Left ventricle myocardium inferior (tissue), 1 donor: ENCODE data around the gene STYK1. TPM values are rescaled to one million over a fixed set of nuclear protein-coding genes. Genes with fewer than 3 reads are reported as not detected.

Source experiments
- DNase-seq: peaks from one replicate; pipeline ENCODE4 v3.0.0-alpha.2; 2020
- H3K27ac ChIP-seq: fragments of 200-600 bp; replicated peaks from 2 replicates; pipeline ENCODE4 v1.8.0; 2021
- H3K27me3 ChIP-seq: fragments of 200-600 bp; 2 replicates; pipeline ENCODE4 v1.8.0; 2021; ENCODE audit warnings: low read depth
- H3K36me3 ChIP-seq: fragments of 200-600 bp; 2 replicates; pipeline ENCODE4 v1.8.0; 2021
- H3K4me1 ChIP-seq: fragments of 200-600 bp; 2 replicates; pipeline ENCODE4 v1.8.0; 2021
- H3K4me3 ChIP-seq: fragments of 200-600 bp; 2 replicates; pipeline ENCODE4 v1.8.0; 2021; ENCODE audit warnings: mild to moderate bottlenecking, moderate library complexity
- H3K9me3 ChIP-seq: fragments of 200-600 bp; replicated peaks from 2 replicates; pipeline ENCODE4 v1.8.0; 2021
- intact Hi-C: fragments of 100-400 bp; cut with micrococcal nuclease; formaldehyde crosslinking; loops from one replicate; pipeline ENCODE4 v1.11.0; 2022
- total RNA-seq: library from RNA; stranded (reverse); fragmentation: NEBNext Ultra II Directional; extraction: Animal tissue kit (Norgen Biotek cat#: 25700); gene quantifications from one replicate; pipeline ENCODE4 v1.2.1, GENCODE V29; 2021
- TF ChIP-seq, protein P1 (sequence below): fragments of 200-600 bp; IDR thresholded peaks from 2 replicates; pipeline ENCODE4 v1.8.0; 2021; ENCODE audit warnings: antibody characterized with exemption, mild to moderate bottlenecking, borderline replicate concordance
- donor health status: DM: no; HTN: yes; CAD: no; lungs with severe emphysema.

Gene STYK1
- total RNA-seq, 1 donor from 2014 or later, result not detected

DNA sequence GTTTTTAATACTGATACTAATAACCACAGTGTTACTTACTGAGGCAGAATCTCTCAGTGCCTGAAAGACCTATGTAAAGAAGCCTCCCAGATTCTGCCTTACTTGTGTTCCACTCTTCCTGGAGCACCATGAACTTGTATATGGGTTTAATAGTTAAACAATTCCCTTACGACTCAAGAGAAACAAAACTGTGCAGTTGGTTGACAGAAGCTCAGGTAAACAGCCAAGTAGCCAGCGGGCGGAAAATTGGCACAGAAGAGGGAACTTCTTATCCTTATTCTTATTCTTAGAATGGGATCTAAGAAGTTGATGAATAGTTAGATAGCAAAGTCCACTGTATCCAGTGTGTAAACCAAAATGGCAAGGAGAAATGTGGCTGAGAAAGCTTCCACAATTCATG lies 37.7 kb downstream of the STYK1 start:
- Histone ChIP-seq H3K4me3 (no peak overlapping the region), H3K36me3 (no peaks in the 10 kb centered on the region), H3K27me3 (no peaks in the 10 kb centered on the region), H3K27ac (no peak overlapping the region), H3K9me3 (no peaks in the 10 kb centered on the region), H3K4me1 (no peaks in the 10 kb centered on the region)
- DNase-seq, result no peak
- TF ChIP-seq, protein P1, sequence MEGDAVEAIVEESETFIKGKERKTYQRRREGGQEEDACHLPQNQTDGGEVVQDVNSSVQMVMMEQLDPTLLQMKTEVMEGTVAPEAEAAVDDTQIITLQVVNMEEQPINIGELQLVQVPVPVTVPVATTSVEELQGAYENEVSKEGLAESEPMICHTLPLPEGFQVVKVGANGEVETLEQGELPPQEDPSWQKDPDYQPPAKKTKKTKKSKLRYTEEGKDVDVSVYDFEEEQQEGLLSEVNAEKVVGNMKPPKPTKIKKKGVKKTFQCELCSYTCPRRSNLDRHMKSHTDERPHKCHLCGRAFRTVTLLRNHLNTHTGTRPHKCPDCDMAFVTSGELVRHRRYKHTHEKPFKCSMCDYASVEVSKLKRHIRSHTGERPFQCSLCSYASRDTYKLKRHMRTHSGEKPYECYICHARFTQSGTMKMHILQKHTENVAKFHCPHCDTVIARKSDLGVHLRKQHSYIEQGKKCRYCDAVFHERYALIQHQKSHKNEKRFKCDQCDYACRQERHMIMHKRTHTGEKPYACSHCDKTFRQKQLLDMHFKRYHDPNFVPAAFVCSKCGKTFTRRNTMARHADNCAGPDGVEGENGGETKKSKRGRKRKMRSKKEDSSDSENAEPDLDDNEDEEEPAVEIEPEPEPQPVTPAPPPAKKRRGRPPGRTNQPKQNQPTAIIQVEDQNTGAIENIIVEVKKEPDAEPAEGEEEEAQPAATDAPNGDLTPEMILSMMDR, result no peak
- intact Hi-C loops, result no loop called here

DNA sequence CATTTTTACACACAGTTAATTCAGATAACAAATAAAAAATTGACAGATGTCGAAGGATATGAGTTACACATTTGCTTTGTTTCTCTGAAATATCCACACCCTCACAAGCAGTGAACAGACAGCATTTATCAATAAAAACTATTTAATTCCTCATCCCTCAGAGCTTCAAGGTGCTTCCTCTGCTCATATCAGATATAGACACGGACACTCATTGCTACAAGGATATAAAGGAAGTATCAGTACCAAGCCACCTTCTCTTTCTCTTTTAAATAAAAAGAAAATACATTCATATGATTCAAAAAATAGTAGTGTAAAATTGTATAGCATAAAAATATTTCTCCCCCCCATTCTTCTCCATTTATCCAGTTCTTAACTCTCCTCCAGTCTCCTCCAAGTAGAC lies 38.5 kb downstream of the STYK1 start:
- Histone ChIP-seq H3K27ac (no peak overlapping the region), H3K27me3 (no peaks in the 10 kb centered on the region), H3K9me3 (no peaks in the 10 kb centered on the region), H3K4me3 (no peak overlapping the region), H3K36me3 (no peaks in the 10 kb centered on the region), H3K4me1 (no peaks in the 10 kb centered on the region)
- intact Hi-C loops, result no loop called here
- no peak for DNase-seq
- TF ChIP-seq, protein P1, result no peak

DNA sequence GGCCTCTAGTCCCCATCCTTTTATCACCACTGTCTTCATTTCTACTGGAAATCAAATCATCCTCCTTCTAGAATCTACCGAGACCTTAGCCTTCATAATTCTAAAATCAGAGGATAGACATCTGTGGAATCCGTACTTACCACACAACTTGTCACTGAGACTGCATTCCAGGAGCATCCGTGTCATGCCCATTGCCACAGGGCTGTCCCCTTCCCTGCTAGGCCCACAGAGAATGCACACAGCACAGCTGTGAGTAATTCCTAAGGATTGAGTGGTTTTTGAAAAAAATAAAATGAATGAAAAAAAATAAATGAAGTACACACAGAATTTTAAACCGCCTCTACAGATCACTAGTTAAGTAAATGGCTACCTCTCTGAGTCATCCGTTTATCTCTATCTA lies 39.4 kb downstream of the STYK1 start:
- no peak for DNase-seq
- H3K4me3 ChIP-seq, result no peak overlapping the region
- intact Hi-C loops, result no loop called here
- no peaks in the 10 kb centered on the region for H3K4me1 ChIP-seq
- no peaks in the 10 kb centered on the region for H3K9me3 ChIP-seq
- peaks cover under 1% of the 10 kb centered on the region for H3K27me3 ChIP-seq
- H3K27ac ChIP-seq, result no peak overlapping the region
- H3K36me3 ChIP-seq, result no peaks in the 10 kb centered on the region
- TF ChIP-seq, protein P1, result no peak

DNA sequence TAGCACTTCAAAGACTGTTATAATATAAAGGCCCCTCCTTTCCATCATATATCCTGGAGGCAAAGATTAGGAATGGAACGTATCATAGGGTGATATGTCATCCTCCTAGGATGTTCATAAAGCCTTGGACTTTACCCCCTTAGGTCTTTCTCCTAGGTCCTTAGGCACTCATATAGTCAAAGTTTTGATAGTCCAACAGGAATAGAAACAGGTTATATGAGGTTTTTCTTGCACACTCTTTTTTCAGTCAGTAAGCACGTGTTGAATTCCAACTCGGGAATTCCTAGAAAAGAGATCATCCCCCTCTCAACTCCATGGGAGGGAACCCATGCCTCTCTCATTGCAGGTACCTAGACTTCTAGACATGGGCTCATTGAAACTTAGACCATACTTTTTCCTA lies 40.3 kb downstream of the STYK1 start:
- H3K9me3 ChIP-seq, result no peaks in the 10 kb centered on the region
- no peaks in the 10 kb centered on the region for H3K36me3 ChIP-seq
- no peak for DNase-seq
- H3K27ac ChIP-seq, result no peak overlapping the region
- intact Hi-C loops, result no loop called here
- no peaks in the 10 kb centered on the region for H3K4me1 ChIP-seq
- H3K4me3 ChIP-seq, result no peak overlapping the region
- H3K27me3 ChIP-seq, result peaks cover 6% of the 10 kb centered on the region
- TF ChIP-seq, protein P1, result no peak

DNA sequence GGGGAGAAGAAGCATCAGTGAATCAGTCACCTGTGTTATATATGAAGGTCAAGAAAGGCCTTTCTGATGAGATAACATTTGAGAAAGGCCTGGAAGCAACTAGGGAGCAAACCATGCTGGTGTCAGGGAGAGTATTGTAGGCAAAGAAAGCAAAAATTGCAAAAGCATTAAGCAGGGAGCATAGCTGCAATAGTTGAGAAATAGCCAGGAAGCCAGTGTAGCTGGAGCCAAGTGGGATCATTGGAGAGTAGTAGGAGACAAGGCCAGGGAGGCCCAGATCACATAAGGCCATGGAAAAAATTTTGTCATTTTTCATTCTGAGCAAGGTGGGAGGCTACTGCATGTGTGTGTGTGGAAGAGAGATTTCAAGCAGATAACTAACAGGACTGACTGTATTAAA lies 41.6 kb downstream of the STYK1 start:
- no peak for DNase-seq
- intact Hi-C loops, result no loop called here
- no peak overlapping the region for H3K4me3 ChIP-seq
- H3K4me1 ChIP-seq, result no peaks in the 10 kb centered on the region
- H3K27me3 ChIP-seq, result peaks cover 12% of the 10 kb centered on the region
- H3K27ac ChIP-seq, result no peak overlapping the region
- TF ChIP-seq, protein P1, result no peak
- no peaks in the 10 kb centered on the region for H3K36me3 ChIP-seq
- no peaks in the 10 kb centered on the region for H3K9me3 ChIP-seq

DNA sequence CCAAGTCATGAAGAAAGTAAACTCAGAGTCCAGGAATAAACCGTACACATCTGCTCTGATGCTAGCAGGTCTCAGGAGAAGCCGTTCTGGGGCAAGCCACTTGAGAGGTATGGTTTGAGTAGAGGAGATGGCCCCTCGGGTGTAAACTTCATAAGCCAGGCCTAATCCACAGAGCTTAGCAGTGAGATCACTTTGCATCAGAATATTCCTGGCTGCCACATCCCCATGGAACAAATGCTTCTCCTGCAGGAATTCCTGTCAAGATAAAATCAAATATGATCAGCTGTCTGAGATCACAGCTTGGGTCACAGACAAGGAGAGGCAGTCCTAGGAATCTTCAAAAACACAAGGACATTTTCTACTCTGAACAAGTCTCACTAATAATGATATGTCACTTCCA lies 49.2 kb downstream of the STYK1 start:
- Histone ChIP-seq H3K27me3 (peaks cover 25% of the 10 kb centered on the region), H3K4me3 (no peak overlapping the region), H3K4me1 (no peaks in the 10 kb centered on the region), H3K9me3 (no peaks in the 10 kb centered on the region), H3K27ac (no peak overlapping the region), H3K36me3 (no peaks in the 10 kb centered on the region)
- intact Hi-C loops, result no loop called here
- TF ChIP-seq, protein P1, result no peak
- DNase-seq, result no peak
